Panc1 (cell line): Measurements from ENCODE around the gene EIF4E3. TPM values are rescaled to one million over a fixed set of nuclear protein-coding genes. Genes with fewer than 3 reads are reported as not detected.

Source experiments
- ATAC-seq: fragments of 200-7000 bp; cut with Tn5 transposase; 2 replicates; pipeline ENCODE4 v1.9.1; 2020; ENCODE audit warnings: mild to moderate bottlenecking, moderate library complexity
- BruUV-seq: library from RNA; stranded (reverse); fragments of 400-500 nt; replicated peaks from 2 replicates; lab custom pipeline; 2021; lab: Mats Ljungman, UMichigan
- CTCF ChIA-PET: fragments of 300-600 bp; sonication (Branson Sonifier 250); formaldehyde crosslinking; loops from one replicate; lab custom pipeline; 2022; ENCODE audit warnings: antibody characterized with exemption; lab: Charles Lee
- POLR2A ChIA-PET: fragments of 300-600 bp; sonication (Branson Sonifier 250); formaldehyde crosslinking; loops from one replicate; lab custom pipeline; 2022; ENCODE audit warnings: antibody characterized with exemption; lab: Charles Lee
- DNase-seq: peaks from one replicate; pipeline ENCODE4 v3.0.0-alpha.2; 2010; ENCODE audit warnings: low read depth, low spot score
- H3K27ac ChIP-seq: 2 replicates; pipeline ENCODE4 v1.5.1; 2011; ENCODE audit warnings: mild to moderate bottlenecking, low read length, inconsistent platforms
- H3K27me3 ChIP-seq: fragments of 200-500 bp; sonication (Bioruptor generic); 2 replicates; pipeline ENCODE4 v1.6.0; 2014; ENCODE audit warnings: low read length, inconsistent platforms; ENCODE audit not compliant: control insufficient read depth, insufficient read depth
- H3K36me3 ChIP-seq: fragments of 200-500 bp; sonication (Bioruptor generic); 2 replicates; pipeline ENCODE4 v1.5.1; 2014; ENCODE audit warnings: inconsistent platforms, mild to moderate bottlenecking, low read length, moderate library complexity; ENCODE audit not compliant: control insufficient read depth, insufficient read depth
- H3K4me1 ChIP-seq: 2 replicates; pipeline ENCODE4 v1.5.1; 2011; ENCODE audit warnings: inconsistent platforms, mild to moderate bottlenecking, low read length, moderate library complexity; ENCODE audit not compliant: control insufficient read depth, insufficient read depth
- H3K4me3 ChIP-seq, 2 experiments: 2 replicates each; pipeline ENCODE4 v1.5.1; 2011 to 2012; ENCODE audit warnings: low read depth in 2 of 2, low read length in 2 of 2, mild to moderate bottlenecking in 2 of 2, inconsistent platforms in 1 of 2, moderate library complexity in 1 of 2
- H3K9me3 ChIP-seq: fragments of 200-500 bp; sonication (Bioruptor generic); 2 replicates; pipeline ENCODE4 v1.5.1; 2014; ENCODE audit warnings: low read depth, mild to moderate bottlenecking, inconsistent platforms, low read length, moderate library complexity; ENCODE audit not compliant: control insufficient read depth, insufficient read depth
- POLR2AphosphoS5 ChIP-seq: IDR thresholded peaks from 2 replicates; pipeline ENCODE4 v1.6.1; 2012; ENCODE audit warnings: mild to moderate bottlenecking, low read depth, low read length, moderate library complexity
- REST ChIP-seq, 2 experiments: IDR thresholded peaks; 2 replicates each; pipeline ENCODE4 v1.6.1; 2011 to 2012; ENCODE audit warnings: low read depth in 2 of 2, control low read depth in 1 of 2, low read length in 1 of 2, mild to moderate bottlenecking in 1 of 2, moderate library complexity in 1 of 2; ENCODE audit not compliant: insufficient read depth in 1 of 2
- SIN3A ChIP-seq: IDR thresholded peaks from 2 replicates; pipeline ENCODE4 v1.6.1; 2012; ENCODE audit warnings: low read depth, mild to moderate bottlenecking, low read length, moderate library complexity, borderline replicate concordance; ENCODE audit not compliant: insufficient read depth
- TCF7L2 ChIP-seq: IDR thresholded peaks from 2 replicates; pipeline ENCODE4 v1.6.1; 2011; ENCODE audit warnings: mild to moderate bottlenecking, low read depth, low read length, inconsistent platforms
- in situ Hi-C: cut with HindIII; loops from 2 replicates; pipeline ENCODE4 v1.10.0; 2016; ENCODE audit warnings: low sequenced_read_pairs, low pct_unique_long_range_greater_than_20kb
- intact Hi-C: fragments of 100-400 bp; cut with micrococcal nuclease; formaldehyde crosslinking; loops from one replicate; pipeline ENCODE4 v1.10.0; 2022; ENCODE audit not compliant: unreplicated experiment
- total RNA-seq: library from RNA; stranded (reverse); gene quantifications from one replicate; pipeline ENCODE4 v1.2.1, GENCODE V29; 2021; ENCODE audit not compliant: unreplicated experiment
- TF ChIP-seq, protein P1 (sequence below): fragments of 450-650 bp; IDR thresholded peaks from 2 replicates; pipeline ENCODE4 v1.5.1; 2017; ENCODE audit warnings: mild to moderate bottlenecking

Gene EIF4E3
- total RNA-seq, 1 experiment from 2014 or later, result 0.39 TPM

DNA sequence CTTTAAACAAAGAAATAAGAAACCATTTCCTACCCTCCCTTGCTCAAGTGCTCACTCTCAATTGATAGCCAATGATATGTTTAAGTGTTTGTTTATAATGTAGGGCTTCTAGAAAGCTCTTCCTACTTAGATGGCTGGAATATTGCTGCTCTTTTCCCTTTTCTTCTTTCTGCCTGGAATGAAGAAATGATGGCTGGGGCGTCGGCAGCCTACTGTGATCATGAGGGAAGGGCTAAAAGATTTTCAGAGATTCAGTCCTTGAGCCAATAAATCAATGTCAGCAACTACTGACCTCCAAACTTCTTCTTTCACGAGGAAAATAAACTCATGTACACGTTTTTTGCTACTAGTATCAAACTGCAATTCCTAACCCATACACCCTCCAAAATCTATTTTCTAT is 26.4 kb upstream of the EIF4E3 start:
- ChIA-PET CTCF (no interaction called here), POLR2A (no interaction called here)
- H3K27ac ChIP-seq, result no peak overlapping the region
- no peaks in the 10 kb centered on the region for H3K9me3 ChIP-seq
- no peak for TF ChIP-seq SIN3A
- H3K4me1 ChIP-seq, result no peaks in the 10 kb centered on the region
- intact Hi-C loops (no loop called here), in situ Hi-C loops (no loop called here)
- no peaks in the 10 kb centered on the region for H3K27me3 ChIP-seq
- H3K4me3 ChIP-seq, result no peak overlapping the region
- DNase-seq (no peak), ATAC-seq (no peak)
- no peaks in the 10 kb centered on the region for H3K36me3 ChIP-seq
- no TSS peak for BruUV-seq

- POLR2A ChIA-PET, result no interaction called here
- CTCF ChIA-PET, result no interaction called here
- ATAC-seq, result no peak
- in situ Hi-C loops, result no loop called here
- TF ChIP-seq, protein P1, sequence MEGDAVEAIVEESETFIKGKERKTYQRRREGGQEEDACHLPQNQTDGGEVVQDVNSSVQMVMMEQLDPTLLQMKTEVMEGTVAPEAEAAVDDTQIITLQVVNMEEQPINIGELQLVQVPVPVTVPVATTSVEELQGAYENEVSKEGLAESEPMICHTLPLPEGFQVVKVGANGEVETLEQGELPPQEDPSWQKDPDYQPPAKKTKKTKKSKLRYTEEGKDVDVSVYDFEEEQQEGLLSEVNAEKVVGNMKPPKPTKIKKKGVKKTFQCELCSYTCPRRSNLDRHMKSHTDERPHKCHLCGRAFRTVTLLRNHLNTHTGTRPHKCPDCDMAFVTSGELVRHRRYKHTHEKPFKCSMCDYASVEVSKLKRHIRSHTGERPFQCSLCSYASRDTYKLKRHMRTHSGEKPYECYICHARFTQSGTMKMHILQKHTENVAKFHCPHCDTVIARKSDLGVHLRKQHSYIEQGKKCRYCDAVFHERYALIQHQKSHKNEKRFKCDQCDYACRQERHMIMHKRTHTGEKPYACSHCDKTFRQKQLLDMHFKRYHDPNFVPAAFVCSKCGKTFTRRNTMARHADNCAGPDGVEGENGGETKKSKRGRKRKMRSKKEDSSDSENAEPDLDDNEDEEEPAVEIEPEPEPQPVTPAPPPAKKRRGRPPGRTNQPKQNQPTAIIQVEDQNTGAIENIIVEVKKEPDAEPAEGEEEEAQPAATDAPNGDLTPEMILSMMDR, result no peak
- no peak for TF ChIP-seq SIN3A
- no peak for TF ChIP-seq REST (IDR thresholded peaks at IDR 0.05; ENCODE audit: insufficient read depth in 1 of 2, low read depth in 2 of 2, low read length in 1 of 2)
- TF ChIP-seq POLR2AphosphoS5, result no peak
- TF ChIP-seq TCF7L2, result no peak
- Histone ChIP-seq H3K9me3 (peaks cover 6% of the 10 kb centered on the region; the same call in 1 of the 2 replicates), H3K27me3 (no peaks in the 10 kb centered on the region), H3K36me3 (no peaks in the 10 kb centered on the region), H3K27ac (no peak overlapping the region), H3K4me1 (no peaks in the 10 kb centered on the region), H3K4me3 (no peak overlapping the region)
- no peak for DNase-seq
- BruUV-seq, result no TSS peak
- intact Hi-C loops, result no loop called here
Measured at GRCh38 chr3:71744738-71745137, 19.5 kb upstream of the EIF4E3 start.

GRCh38 chr3:71742621-71743020 is 17.4 kb upstream of the EIF4E3 start:
- TF ChIP-seq REST (IDR thresholded peaks at IDR 0.05; ENCODE audit: insufficient read depth in 1 of 2, low read depth in 2 of 2, low read length in 1 of 2), result no peak
- TF ChIP-seq, protein P1, result no peak
- no peak for TF ChIP-seq SIN3A
- TF ChIP-seq POLR2AphosphoS5, result no peak
- ChIA-PET CTCF (no interaction called here), POLR2A (no interaction called here)
- peaks cover 6% of the 10 kb centered on the region; the same call in 1 of the 2 replicates for H3K9me3 ChIP-seq
- H3K36me3 ChIP-seq, result no peaks in the 10 kb centered on the region
- H3K4me1 ChIP-seq, result no peaks in the 10 kb centered on the region
- intact Hi-C loops (no loop called here), in situ Hi-C loops (no loop called here)
- ATAC-seq, result no peak
- no TSS peak for BruUV-seq
- no peak overlapping the region for H3K4me3 ChIP-seq
- no peak for DNase-seq
- H3K27ac ChIP-seq, result no peak overlapping the region
- H3K27me3 ChIP-seq, result no peaks in the 10 kb centered on the region
